ENCODE measurements around the gene TLK1. TPM values are rescaled to one million over a fixed set of nuclear protein-coding genes. Genes with fewer than 3 reads are reported as not detected.

TLK1 gene
- polyA plus RNA-seq (ENCODE audit: low read depth in 6 of 6) = 10 to 100 TPM; 21.1 to 86.1 (median 62.8) TPM

GRCh38 chr2:171160119-171160955 lies at the start of gene TLK1:
Gene TLK1 (minus strand): TSS chr2:171160893. CDS start chr2:171160428, 465 bp downstream.
- Mint-ChIP-seq H3K27ac (peak within 1 kb of the TSS; percentile 96 to 99 (median 98)), H3K4me3 (peak within 1 kb of the TSS; percentile 90 to 99 (median 96)), H3K36me3 (peaks cover 0 to 5% of the 10 kb centered on the region in 2 donors), H3K27me3 (no peaks in the 10 kb centered on the region), H3K9me3 (no peaks in the 10 kb centered on the region), H3K4me1 (peaks cover 45 to 62% (median 60%) of the 10 kb centered on the region in 3 donors)
- ATAC-seq (ENCODE audit: low read depth in 2 of 2) (peak; percentile 71 to 76), DNase-seq (peak; percentile 80)

DNA sequence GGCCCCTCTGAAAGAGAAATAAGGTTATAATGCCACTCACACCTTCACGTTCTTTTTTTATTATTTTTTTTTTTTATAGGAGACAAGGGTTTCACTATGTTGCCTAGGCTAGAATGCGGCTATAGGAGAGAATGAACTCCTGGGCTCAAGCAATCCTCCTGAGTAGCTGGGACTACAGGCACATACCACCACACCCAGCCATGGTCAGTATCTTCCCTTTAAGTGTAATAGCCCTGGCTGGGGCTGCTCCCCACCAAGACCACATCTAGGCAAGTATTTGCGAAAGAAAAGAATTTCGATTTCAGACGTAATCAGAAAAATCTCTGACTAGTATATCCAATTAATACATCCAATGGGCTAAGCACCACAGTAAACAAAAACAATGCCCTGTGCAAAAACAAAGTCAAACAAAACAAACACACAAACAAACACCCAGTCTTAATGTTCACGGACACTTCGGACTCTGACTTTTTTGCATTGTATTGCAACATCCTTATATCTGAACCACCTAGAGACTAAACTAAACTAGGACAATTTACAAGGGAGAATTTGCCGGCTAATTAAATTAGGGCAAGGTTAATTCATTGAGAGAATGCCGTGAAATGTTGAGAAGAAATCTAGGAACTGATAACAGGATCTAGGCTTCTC lies 49.6 kb upstream of the TLK1 start:
- no peak for DNase-seq
- Mint-ChIP-seq H3K9me3 (no peaks in the 10 kb centered on the region), H3K4me1 (peaks cover 15 to 19% (median 16%) of the 10 kb centered on the region in 3 donors), H3K36me3 (no peaks in the 10 kb centered on the region), H3K27me3 (no peaks in the 10 kb centered on the region), H3K27ac (peak overlapping the region in 4 of 6 donors; percentile 23 to 89 (median 68)), H3K4me3 (peak overlapping the region in 7 of 8 donors; percentile 59 to 84 (median 69))
- ATAC-seq (ENCODE audit: low read depth in 2 of 2) = no peak

DNA sequence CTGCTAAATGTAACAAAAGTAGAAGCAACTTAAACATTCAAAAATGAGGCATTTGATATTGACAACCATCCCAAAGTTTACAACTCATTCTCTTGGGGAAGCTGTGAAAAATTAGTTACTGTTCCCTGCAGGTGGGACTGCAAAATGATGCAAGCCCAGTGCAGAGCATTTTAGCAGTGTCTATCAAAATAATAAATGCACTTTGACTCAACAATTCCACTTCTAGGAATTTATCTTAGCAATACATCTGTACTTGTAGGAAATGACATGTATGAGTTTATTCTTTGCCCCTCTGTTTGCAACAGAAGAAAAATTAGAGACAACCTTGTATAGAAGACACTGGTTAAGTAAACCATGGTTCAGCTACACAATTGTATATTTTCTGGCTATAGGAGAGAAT lies 48.0 kb upstream of the TLK1 start:
- H3K27ac Mint-ChIP-seq = no peak overlapping the region
- H3K27me3 Mint-ChIP-seq = no peaks in the 10 kb centered on the region
- H3K4me1 Mint-ChIP-seq = peaks cover 15 to 19% (median 16%) of the 10 kb centered on the region in 3 donors
- H3K36me3 Mint-ChIP-seq = no peaks in the 10 kb centered on the region
- H3K9me3 Mint-ChIP-seq = no peaks in the 10 kb centered on the region
- no peak for ATAC-seq (ENCODE audit: low read depth in 2 of 2)
- no peak overlapping the region for H3K4me3 Mint-ChIP-seq
- DNase-seq = no peak

- no peaks in the 10 kb centered on the region for H3K36me3 Mint-ChIP-seq
- no peaks in the 10 kb centered on the region for H3K27me3 Mint-ChIP-seq
- no peak overlapping the region for H3K27ac Mint-ChIP-seq
- ATAC-seq (ENCODE audit: low read depth in 2 of 2) (no peak), DNase-seq (no peak)
- H3K9me3 Mint-ChIP-seq = no peaks in the 10 kb centered on the region
- no peak overlapping the region for H3K4me3 Mint-ChIP-seq
- peaks cover 15 to 16% (median 15%) of the 10 kb centered on the region in 3 donors for H3K4me1 Mint-ChIP-seq
These were observed 45.9 kb upstream of the TLK1 start for GRCh38 chr2:171206422-171207115.

DNA sequence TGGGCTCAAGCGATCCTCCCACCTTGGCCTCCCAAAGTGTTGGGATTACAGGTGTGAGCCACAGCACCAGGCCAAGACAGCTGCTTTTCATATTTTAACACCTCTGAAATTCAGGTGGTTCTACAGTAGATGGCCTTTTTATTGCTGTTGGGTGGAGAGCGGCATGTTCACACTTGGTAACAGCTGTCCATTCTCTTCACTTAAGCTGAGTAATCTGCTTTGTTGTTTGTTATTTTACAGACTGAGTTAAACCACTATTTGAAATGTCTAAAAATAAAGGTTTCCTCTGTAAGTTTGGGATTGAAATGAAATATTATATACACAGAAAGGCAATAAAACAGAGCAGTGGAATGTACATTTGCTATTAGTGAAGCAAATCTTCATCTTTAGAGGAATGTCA lies 44.9 kb upstream of the TLK1 start:
- ATAC-seq (ENCODE audit: low read depth in 2 of 2) = no peak
- peaks cover 4 to 10% (median 7%) of the 10 kb centered on the region in 3 donors for H3K4me1 Mint-ChIP-seq
- no peak overlapping the region for H3K4me3 Mint-ChIP-seq
- H3K27me3 Mint-ChIP-seq = no peaks in the 10 kb centered on the region
- no peak overlapping the region for H3K27ac Mint-ChIP-seq
- no peaks in the 10 kb centered on the region for H3K9me3 Mint-ChIP-seq
- H3K36me3 Mint-ChIP-seq = no peaks in the 10 kb centered on the region
- DNase-seq = no peak

DNA sequence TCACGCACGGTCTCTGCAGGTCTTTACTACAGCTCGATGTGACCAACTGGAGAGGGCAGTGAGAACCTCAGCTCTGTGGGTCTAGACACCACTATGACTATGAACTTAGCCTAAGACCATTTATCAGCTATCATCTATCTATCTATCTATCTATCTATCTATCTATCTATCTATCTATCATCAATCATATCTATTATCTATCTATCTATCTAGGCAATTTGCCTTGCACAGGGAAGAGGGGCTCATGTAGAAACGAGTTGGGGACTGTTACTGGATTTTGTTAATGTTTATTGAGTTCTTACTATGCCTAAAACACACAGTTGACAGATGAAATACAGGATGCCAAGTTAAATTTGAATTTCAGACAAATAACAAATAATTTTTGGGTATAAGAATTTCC lies 41.1 kb upstream of the TLK1 start:
- no peaks in the 10 kb centered on the region for H3K9me3 Mint-ChIP-seq
- H3K4me1 Mint-ChIP-seq = no peaks in the 10 kb centered on the region
- H3K27ac Mint-ChIP-seq = peak overlapping the region in 1 of 6 donors; percentile 47
- H3K27me3 Mint-ChIP-seq = no peaks in the 10 kb centered on the region
- H3K4me3 Mint-ChIP-seq = no peak overlapping the region
- no peaks in the 10 kb centered on the region for H3K36me3 Mint-ChIP-seq
- no peak for ATAC-seq (ENCODE audit: low read depth in 2 of 2)
- no peak for DNase-seq

- H3K4me1 Mint-ChIP-seq = no peaks in the 10 kb centered on the region
- no peak for ATAC-seq (ENCODE audit: low read depth in 2 of 2)
- H3K9me3 Mint-ChIP-seq = no peaks in the 10 kb centered on the region
- DNase-seq = no peak
- H3K36me3 Mint-ChIP-seq = no peaks in the 10 kb centered on the region
- H3K4me3 Mint-ChIP-seq = no peak overlapping the region
- H3K27me3 Mint-ChIP-seq = no peaks in the 10 kb centered on the region
- peak overlapping the region in 1 of 6 donors; percentile 26 for H3K27ac Mint-ChIP-seq
These were observed 40.6 kb upstream of the TLK1 start for GRCh38 chr2:171201271-171201670.

- ATAC-seq (ENCODE audit: low read depth in 2 of 2) = no peak
- Mint-ChIP-seq H3K4me1 (no peaks in the 10 kb centered on the region), H3K27me3 (no peaks in the 10 kb centered on the region), H3K9me3 (no peaks in the 10 kb centered on the region), H3K36me3 (no peaks in the 10 kb centered on the region), H3K4me3 (no peak overlapping the region), H3K27ac (no peak overlapping the region)
- no peak for DNase-seq
These were observed 39.8 kb upstream of the TLK1 start for GRCh38 chr2:171200469-171200868.

DNA sequence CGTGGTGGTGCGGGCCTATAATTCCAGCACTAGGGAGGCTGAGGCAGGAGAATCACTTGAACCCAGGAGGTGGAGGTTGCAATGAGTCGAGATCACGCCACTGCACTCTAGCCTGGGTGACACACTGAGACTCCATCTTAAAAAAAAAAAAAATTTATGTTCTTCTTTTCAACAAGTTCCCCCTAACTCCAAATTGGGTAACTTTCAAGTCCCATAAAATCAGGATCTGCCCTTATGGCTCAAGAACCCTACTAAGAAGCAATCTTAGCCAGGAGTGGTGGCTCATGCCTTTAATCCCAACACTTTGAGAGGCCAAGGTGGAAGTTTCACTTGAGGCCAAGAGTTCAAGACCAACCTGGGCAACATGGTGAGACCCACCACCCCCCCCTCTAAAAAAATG lies 30.3 kb upstream of the TLK1 start:
- DNase-seq = no peak
- Mint-ChIP-seq H3K4me1 (no peaks in the 10 kb centered on the region), H3K9me3 (no peaks in the 10 kb centered on the region), H3K27ac (no peak overlapping the region), H3K36me3 (no peaks in the 10 kb centered on the region), H3K4me3 (no peak overlapping the region), H3K27me3 (no peaks in the 10 kb centered on the region)
- ATAC-seq (ENCODE audit: low read depth in 2 of 2) = no peak

- DNase-seq = no peak
- Mint-ChIP-seq H3K36me3 (peaks cover 0 to 7% of the 10 kb centered on the region in 2 donors), H3K9me3 (peaks cover 0 to 3% (median 0%) of the 10 kb centered on the region in 7 donors), H3K4me3 (no peak overlapping the region), H3K27ac (no peak overlapping the region), H3K4me1 (peaks cover 0 to 4% (median 0%) of the 10 kb centered on the region in 3 donors), H3K27me3 (peaks cover 0 to 8% (median 5%) of the 10 kb centered on the region in 3 donors)
- ATAC-seq (ENCODE audit: low read depth in 2 of 2) = no peak
These were observed 27.1 kb upstream of the TLK1 start for GRCh38 chr2:171187819-171188218.

GRCh38 chr2:171187177-171187576 lies 26.5 kb upstream of the TLK1 start:
- peaks cover 6 to 7% (median 6%) of the 10 kb centered on the region in 3 donors for H3K4me1 Mint-ChIP-seq
- DNase-seq (no peak), ATAC-seq (ENCODE audit: low read depth in 2 of 2) (no peak)
- H3K9me3 Mint-ChIP-seq = peaks cover 0 to 3% (median 0%) of the 10 kb centered on the region in 7 donors
- H3K4me3 Mint-ChIP-seq = no peak overlapping the region
- H3K27me3 Mint-ChIP-seq = peaks cover 3 to 8% (median 5%) of the 10 kb centered on the region in 3 donors
- no peak overlapping the region for H3K27ac Mint-ChIP-seq
- H3K36me3 Mint-ChIP-seq = peaks cover 0 to 7% of the 10 kb centered on the region in 2 donors

GRCh38 chr2:171185941-171186340 lies 25.2 kb upstream of the TLK1 start:
- no peak overlapping the region for H3K27ac Mint-ChIP-seq
- no peak for DNase-seq
- peaks cover 4 to 8% (median 5%) of the 10 kb centered on the region in 3 donors for H3K27me3 Mint-ChIP-seq
- H3K9me3 Mint-ChIP-seq = peaks cover 0 to 3% (median 0%) of the 10 kb centered on the region in 7 donors
- no peak overlapping the region for H3K4me3 Mint-ChIP-seq
- H3K4me1 Mint-ChIP-seq = peaks cover 13 to 15% (median 14%) of the 10 kb centered on the region in 3 donors
- H3K36me3 Mint-ChIP-seq = peaks cover 0 to 7% of the 10 kb centered on the region in 2 donors
- no peak for ATAC-seq (ENCODE audit: low read depth in 2 of 2)

DNA sequence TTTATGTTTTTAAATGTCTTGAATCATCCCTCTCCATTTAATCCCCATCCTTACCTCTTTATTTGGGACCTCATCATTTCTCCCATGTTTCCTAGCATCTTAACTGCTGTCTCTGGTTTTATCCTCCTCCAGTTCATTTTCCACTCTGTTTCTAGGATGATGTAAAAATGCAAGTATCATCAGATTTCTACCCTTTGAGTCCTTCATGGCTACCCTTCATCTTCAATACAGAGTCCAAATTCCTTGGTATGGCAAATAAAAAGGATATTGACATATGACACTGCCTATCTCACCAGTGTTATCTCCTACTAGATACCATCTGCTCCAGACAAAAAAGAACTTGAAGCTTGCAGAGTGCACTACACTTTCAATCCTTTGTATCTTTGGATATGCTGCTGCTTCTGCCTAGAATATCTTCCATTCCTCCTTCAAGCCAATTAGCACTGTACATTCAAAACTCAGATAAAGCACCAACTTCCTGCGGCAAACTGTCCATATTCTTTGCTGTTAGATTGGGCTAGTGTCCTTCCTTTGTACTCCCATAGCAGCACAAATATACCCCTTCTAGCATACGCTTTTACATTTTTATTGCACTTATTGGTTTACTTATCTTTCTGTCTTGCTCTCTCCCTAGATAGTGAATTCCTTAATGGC lies 24.6 kb upstream of the TLK1 start:
- H3K27ac Mint-ChIP-seq = peak overlapping the region in 1 of 6 donors; percentile 29
- peaks cover 0 to 7% of the 10 kb centered on the region in 2 donors for H3K36me3 Mint-ChIP-seq
- ATAC-seq (ENCODE audit: low read depth in 2 of 2) = no peak
- H3K9me3 Mint-ChIP-seq = peaks cover 0 to 3% (median 0%) of the 10 kb centered on the region in 7 donors
- H3K27me3 Mint-ChIP-seq = peaks cover 4 to 8% (median 5%) of the 10 kb centered on the region in 3 donors
- no peak for DNase-seq
- H3K4me3 Mint-ChIP-seq = no peak overlapping the region
- H3K4me1 Mint-ChIP-seq = peaks cover 13 to 15% (median 14%) of the 10 kb centered on the region in 3 donors
